Adipose tissue (tissue), 3 donors: Measurements from ENCODE around the gene G0S2. TPM values are rescaled to one million over a fixed set of nuclear protein-coding genes. Genes with fewer than 3 reads are reported as not detected.
"Not testable (repeated sequence)": the region's sequence is repeated elsewhere in the genome, so short reads cannot be mapped to it uniquely, and the experiment has no call there.

ENCODE experiments used
- H3K27ac ChIP-seq: one replicate; pipeline ENCODE4 v1.5.1; 2013; ENCODE audit warnings: low read depth, low read length
- WGBS, 3 donors: extraction: QIAGEN DNeasy Blood & Tissue Kit; methylation state at CpG; one replicate each; pipeline ENCODE4 v1.1.7; 2013; 5-methylcytosine and 5-hydroxymethylcytosine counted together
- polyA plus RNA-seq, 3 donors: library from polyadenylated mRNA; stranded (reverse); fragments of 200-250 nt; gene quantifications; one replicate each; pipeline ENCODE4 v1.2.3, GENCODE V29; 2013
- donor health status: healthy with polysubstance abuse.
- donor health status: Bipolar disorder and iron deficiency.
- donor health status: healthy.

Gene G0S2
- polyA plus RNA-seq, 3 donors = 291 to 4,779 (median 509) TPM

DNA sequence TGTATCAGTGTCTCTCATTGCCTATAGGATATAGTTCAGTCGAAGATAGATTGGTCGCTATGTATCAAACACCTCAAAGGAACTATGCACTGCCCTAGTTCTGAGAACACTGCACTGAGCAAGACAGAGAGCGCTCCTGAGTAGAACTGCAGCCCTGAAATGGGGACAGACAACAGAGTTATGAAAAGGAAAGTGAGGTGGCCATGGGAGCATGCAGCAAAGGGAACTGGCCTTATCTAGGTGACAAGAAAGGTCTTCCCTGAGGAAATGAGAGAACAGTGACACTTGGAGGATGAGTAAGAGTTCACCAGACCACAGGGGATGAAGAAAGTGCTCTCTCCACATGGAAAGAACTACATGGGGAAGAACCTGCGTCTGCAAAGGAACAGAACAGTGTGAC, 7.5 kb upstream of the G0S2 start:
- 86 to 95% (median 86%) methylated on average over 4 of the region's 4 CpGs for WGBS, 3 donors
- no peak overlapping the region for H3K27ac ChIP-seq

- H3K27ac ChIP-seq = no peak overlapping the region
- 69 to 86% (median 80%) methylated on average over 1 of the region's 1 CpG for WGBS, 3 donors
These were observed 4.7 kb upstream of the G0S2 start for GRCh38 chr1:209670441-209671082.

DNA sequence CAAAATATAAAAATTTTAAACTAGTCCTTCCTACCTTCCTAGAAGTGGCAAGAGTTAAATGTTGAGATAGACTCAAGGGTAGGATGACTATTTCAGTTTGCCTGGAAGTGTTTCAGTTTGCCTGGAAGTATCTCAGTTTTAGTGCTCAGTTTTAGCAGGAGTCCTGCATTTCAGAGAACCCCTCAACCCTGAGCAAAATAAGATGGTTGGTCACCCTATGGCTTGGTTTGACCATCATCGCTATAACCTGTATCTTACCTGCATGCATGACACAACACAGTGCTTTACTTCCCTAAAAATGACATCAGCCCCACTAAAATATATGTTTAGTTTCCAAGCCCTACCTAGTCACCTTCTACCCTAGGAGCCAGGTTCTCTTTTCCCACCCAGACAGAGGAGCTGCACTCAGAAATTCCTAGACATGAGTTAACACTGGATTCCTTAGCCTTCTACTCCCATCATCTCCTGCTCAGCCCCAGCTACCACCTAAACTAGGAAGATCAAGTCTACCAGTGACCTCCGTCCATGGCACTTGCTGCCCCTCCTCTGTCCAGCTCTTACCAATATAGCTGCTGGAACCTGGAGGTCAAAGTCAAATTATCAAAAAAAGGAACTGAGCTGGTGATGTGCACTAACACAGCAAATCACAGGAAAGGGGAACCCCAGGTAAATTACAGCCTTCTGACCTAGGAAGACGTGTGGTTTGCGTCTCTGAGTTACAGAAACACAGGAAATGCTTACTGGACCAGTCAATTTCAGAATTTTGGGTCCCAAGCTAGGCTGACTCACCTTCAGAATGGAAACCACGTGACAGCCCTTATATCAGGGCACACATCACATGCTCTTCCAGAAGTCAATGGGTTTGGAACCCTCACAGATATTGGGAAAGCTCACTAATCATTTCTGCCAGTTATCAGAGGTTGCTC, 2.2 kb upstream of the G0S2 start:
- H3K27ac ChIP-seq = no peak overlapping the region
- WGBS, 3 donors = 41 to 50% (median 46%) methylated on average over 5 of the region's 5 CpGs

DNA sequence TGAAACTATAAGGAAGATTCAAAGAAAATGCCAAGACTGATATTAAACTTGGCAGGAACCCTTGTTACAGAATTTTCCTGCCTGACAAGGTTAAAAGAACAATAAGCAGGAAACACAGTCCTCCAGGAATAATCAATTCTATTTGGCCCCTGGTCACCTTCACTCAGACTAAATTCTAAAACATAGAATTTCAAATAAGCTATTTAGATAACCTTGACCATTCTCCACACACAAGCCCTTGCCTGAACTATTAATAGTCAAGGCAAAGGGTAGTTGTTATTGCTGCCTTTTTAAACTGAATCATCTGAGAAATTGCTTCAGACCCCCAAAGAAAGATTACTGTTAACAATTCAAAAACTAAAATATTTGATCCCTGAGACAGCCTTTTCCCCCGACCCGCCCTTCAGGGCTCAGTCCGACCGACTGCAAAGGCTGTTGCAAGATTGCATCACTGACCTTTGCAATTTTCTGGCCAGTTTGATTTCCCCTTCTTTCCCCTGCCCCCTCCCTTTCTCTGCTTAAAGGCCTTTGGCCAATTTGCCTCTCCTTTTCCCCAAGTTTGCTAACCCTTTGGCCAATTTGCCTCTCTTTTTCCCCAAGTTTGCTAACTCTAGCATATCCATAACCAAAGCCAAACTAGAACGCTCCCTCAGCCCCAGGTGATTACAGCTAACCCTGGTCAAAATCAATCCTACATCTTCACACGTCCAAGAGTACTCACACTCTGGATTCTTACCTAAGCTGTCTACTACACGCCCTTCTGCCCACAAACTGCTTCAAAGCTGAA, 1.4 kb upstream of the G0S2 start:
- H3K27ac ChIP-seq = peak overlapping the region; percentile 87
- WGBS, 3 donors = 30 to 33% (median 31%) methylated on average over 7 of the region's 7 CpGs

GRCh38 chr1:209675565-209676154, 448 bp downstream of the G0S2 start:
- peak overlapping the region; percentile 68 for H3K27ac ChIP-seq
- WGBS, 3 donors = 2 to 6% (median 2%) methylated on average over 34 of the region's 34 CpGs

DNA sequence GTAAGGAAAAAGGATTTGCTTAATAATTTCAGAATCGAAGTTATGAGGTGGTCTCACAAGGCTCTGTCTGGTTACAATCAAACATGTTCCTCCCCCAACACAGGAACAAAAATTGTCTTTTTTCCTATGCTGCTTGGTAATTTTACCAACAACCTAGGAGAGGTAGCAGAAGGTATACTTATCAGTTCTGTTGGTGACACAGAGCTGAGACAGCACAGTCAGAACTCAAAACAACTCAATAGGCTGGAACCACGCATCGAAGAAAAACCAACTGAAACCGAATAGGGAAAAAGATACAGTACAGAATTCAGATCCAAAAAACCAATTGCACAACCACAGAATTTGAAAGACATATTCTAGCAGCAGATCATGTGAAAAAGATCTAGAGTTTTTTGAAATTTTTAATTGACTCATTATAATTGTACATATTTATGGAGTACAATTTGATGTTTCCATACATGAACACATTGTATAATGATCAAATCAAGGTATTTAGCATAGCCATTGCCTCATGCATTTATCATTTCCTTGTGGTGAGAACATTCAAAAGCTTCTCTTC, 3.8 kb downstream of the G0S2 start:
- H3K27ac ChIP-seq = no peak overlapping the region
- WGBS, 3 donors = 80 to 85% (median 85%) methylated on average over 4 of the region's 4 CpGs

DNA sequence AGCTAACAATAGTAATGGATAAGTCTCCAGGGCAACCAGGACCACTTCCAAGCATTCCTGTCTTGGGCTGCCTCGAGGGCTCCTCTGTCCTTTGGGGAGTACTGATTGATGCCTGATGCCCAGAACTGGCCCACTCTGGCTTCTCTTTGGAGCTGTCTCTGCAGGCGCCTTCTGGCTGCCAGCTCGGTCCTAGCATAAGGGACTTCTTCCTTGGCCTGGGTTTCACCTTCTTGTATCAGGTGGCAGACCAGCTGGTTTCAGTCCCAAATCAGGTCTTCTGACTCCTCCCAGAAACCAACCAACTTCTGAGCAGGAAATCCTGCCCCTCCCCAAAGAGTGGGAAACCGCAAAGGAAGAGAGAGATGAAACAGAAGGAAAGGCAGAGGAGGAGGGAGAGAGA, 10.6 kb downstream of the G0S2 start:
- H3K27ac ChIP-seq = no peak overlapping the region
- 47 to 75% (median 62%) methylated on average over 4 of the region's 4 CpGs for whole genome bisulfite sequencing, 3 donors

- H3K27ac ChIP-seq = no peak overlapping the region
- whole genome bisulfite sequencing, 3 donors = 61 to 78% (median 62%) methylated on average over 4 of the region's 4 CpGs
These were observed 11.1 kb downstream of the G0S2 start for GRCh38 chr1:209686322-209686721.

- H3K27ac ChIP-seq = no peak overlapping the region
- WGBS, 3 donors = 66 to 86% (median 71%) methylated on average over 1 of the region's 1 CpG
These were observed 13.6 kb downstream of the G0S2 start for GRCh38 chr1:209688746-209689234.

GRCh38 chr1:209689477-209689876, 14.3 kb downstream of the G0S2 start:
- H3K27ac ChIP-seq = no peak overlapping the region
- WGBS, 3 donors = 57 to 72% (median 65%) methylated on average over 4 of the region's 4 CpGs

DNA sequence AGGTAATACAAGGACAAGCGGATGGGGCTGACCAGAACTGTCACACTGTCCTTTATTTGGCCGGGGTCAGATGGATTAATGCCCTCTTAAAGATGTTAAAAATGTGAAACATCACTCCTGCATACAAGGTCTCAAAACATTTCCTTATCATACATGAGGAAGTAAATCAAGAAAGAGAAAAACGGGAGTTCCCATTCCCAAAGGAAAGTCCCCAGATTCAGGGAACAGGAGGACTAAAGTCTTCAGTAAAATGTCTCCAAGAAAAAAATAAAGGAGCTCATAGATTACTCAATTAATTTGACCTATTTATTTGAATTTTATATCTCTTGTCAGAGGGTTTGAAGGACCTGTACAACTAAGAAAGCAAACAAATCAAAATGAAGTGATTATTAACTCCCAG, 16.0 kb downstream of the G0S2 start:
- H3K27ac ChIP-seq = no peak overlapping the region
- WGBS, 3 donors = 59 to 66% (median 66%) methylated on average over 3 of the region's 3 CpGs

DNA sequence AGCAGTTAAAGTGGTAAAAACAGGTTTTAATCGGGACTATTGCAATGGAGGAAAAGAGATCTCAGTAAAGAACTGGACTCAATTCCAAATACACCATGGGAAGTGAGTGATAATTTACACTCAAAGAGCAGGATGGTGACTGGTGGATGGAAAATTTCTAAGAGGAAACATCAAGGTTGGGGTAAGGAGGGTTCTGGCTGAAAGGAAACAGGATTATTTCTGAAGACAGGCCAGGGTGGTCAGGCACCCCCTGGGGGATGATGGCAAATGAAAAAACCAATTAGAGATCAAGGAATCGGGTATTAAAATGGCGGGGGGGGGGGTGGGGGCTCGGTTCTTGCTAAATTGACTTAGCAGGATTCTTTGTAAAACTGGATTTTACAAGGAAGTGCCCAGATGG, 17.1 kb downstream of the G0S2 start:
- WGBS, 3 donors = 52 to 55% (median 53%) methylated on average over 4 of the region's 4 CpGs
- no peak overlapping the region for H3K27ac ChIP-seq

DNA sequence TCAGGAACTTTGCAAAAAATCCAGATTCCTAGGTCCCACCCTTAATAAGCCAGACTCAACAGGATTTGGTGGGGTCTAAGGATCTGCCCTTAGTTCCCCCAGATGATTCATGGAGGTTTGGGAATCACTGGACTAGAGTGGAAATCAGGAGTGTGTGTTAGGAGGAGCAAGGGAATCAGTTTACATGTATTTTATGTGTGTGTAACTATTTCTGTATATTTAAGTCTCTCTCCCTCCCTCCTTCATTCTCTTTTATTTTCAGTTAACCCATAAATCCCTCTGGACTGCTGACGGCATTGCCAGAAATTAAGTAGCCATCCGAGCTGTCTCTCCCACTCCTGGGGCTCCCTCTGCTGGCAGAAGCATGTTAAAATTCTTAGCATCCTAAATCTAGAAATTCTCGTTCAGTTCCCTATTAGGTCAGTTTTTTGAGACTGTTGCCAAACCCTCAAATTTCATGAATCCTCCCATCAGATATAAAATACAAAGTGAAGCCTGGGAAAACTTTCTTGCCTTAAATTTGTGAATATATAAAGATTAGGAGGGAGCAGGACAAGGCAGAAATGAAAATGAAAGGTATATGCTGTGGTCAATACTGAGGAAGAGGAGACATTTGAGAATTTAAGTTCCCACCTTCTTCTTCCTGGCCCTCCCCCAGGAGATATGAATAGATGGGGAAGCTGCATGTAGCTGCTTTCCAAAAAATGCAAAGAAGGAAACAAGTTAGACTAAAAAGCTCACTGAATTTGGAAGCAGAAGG, 17.7 kb downstream of the G0S2 start:
- 0 to 2% (median 2%) methylated on average over 3 of the region's 3 CpGs for WGBS, 3 donors
- no peak overlapping the region for H3K27ac ChIP-seq

DNA sequence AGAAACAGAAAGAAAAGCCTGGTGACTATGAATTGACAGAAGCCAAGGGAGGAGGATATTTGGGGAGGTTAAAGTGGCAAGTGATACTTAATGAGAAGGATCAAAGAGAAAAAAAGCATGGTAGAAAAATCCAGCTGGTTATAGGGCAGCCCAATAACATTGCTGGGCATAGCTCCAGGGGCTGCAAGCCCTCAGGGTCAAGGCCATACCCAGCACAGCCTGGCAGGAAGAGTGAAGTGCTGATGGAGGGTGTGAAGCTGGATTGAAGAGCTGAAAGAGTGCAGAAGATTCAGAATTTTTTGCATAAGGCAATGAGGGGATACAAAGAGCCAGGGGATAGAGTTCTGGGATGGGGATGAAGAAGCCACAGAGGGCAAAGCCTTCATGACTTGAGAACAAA, 21.5 kb downstream of the G0S2 start:
- H3K27ac ChIP-seq = no peak overlapping the region

- WGBS, 3 donors = 80 to 90% (median 83%) methylated on average over 3 of the region's 3 CpGs
These were observed 21.9 kb downstream of the G0S2 start for GRCh38 chr1:209697126-209697525.

DNA sequence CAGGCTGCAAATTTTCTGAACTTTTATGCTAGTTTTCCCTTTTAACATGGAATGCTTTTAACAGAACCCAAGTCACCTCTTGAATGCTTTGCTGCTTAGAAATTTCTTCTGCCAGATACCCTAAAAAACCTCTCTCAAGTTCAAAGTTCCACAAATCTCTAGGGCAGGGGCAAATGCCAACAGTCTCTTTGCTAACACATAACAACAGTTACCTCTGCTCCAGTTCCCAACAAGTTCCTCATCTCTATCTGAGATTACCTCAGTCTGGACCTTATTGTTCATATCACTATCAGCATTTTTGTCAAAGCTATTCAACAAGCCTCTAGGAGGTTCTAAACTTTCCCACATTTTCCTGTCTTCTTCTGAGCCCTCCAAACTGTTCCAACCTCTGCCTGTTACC, 25.5 kb downstream of the G0S2 start:
- not testable (repeated sequence) for H3K27ac ChIP-seq

More at GRCh38 chr1:209697126-209697525, 21.9 kb downstream of the G0S2 start:
- no peak overlapping the region for H3K27ac ChIP-seq

DNA sequence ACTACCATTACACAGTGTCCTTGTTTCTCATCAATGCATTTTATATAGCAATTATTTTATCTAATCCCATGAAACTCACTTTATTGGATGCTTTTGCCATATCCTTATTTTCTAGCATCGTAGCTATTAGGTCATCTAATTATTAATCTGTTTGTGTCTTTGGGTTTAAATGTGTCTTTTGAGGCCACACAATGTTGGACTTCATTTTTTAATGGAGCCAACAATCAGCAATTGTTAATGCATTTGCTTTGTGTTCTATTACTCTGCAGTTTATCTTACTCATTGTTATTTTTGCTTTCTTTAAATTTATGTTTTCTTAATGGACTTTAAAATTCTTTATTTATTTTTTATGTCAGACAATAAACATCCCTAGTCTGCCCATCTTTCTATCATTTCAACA, 27.6 kb downstream of the G0S2 start:
- no peak overlapping the region for H3K27ac ChIP-seq
- WGBS, 3 donors = 66 to 71% (median 69%) methylated on average over 1 of the region's 1 CpG
